Activated naive CD4-positive, alpha-beta T cell treated with anti-CD3 and anti-CD28 coated beads, Interleukin-2, amount 50 U/mL, for 16 hours (primary cell): ENCODE results near the gene IL17F.
"Not testable (repeated sequence)": the region's sequence is repeated elsewhere in the genome, so short reads cannot be mapped to it uniquely, and the experiment has no call there.

Source experiments
- DNase-seq: peaks from one replicate; pipeline ENCODE4 v3.0.0-alpha.2; 2020

The IL17F gene

DNA sequence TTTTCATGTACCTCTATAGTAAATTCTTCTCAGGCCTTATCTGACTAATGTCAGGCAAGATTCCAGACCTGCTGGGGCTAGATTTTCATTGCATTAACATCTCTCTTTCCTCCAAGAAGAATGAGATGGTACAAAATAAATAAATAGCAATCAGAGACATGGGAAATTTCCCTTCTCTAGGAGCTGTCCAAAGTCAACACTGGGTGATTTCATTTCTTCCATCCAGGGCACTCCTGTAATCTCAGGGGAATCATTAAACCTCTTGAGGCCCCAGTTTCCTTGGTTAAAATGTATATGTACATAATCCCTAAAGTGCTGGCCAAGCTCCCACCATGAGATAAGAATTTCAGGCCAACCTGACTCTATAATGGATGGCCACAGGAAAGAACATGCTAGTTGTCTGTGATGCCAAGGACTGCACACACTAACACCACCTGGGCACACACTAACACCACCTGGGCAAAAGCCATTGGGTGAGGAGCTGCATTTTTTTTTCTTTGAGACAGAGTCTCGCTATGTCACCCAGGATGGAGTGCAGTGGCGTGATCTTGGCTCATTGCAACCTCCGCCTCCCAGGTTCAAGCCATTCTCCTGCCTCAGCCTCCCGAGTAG, 912 bp downstream of the IL17F start:
- no peak for DNase-seq

DNA sequence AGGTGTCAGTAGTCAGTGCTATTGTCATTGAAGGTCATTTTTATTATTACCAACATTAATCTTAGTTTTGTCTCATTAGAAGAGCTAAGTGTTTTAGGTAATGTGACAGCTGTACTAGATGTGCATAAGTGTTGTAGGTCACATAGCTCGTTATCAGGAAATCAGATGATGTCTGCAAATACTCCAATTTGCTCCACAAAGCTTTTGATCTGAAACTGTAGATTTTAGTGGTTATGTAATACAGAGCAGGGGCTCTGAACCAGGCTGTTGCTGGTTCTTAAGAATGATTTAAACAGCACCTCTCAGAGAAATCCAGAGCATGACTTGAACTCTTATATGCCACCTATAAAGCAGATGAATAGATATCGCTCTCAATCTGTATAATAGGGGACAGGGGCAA, 2.5 kb downstream of the IL17F start:
- DNase-seq = no peak

DNA sequence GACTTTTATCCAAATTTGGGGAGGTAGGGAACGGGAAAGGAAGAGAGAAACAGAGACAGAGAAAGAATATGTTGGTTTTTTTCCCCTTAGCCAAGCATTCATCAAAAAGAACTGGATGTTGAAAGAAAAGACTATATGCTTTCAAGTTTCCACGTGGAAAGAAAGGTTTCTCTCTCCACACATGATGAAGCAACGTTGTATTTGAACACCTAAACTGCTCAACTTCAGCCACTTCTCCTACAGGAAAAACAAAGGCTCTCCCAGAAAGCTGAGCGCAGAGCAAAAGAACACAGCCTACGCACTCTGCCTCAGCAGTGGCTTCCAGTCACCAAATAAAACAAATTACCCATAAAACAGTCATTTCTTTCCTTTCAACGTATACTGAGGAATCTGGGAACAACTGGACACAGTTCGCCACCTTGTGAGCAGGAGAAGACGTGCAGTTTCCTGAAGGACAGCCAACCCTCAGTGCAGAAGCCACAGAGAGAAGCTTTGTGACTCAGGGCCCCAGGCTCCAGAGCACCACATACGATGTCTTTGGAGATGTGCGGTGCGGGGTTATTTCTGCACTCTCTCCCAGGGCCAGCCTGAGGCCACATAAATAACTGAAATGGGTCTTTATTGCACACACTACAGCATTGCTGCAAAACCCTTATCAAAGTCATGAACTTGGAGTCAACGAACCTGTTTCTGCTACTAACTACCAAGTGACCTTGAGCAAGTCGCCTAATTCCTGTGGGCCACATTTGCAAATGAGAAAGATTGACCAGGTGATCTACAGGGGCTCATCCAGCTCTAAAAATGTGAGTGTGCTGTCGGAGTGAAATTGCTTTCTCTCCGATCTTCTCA, 10.1 kb downstream of the IL17F start:
- no peak for DNase-seq

DNA sequence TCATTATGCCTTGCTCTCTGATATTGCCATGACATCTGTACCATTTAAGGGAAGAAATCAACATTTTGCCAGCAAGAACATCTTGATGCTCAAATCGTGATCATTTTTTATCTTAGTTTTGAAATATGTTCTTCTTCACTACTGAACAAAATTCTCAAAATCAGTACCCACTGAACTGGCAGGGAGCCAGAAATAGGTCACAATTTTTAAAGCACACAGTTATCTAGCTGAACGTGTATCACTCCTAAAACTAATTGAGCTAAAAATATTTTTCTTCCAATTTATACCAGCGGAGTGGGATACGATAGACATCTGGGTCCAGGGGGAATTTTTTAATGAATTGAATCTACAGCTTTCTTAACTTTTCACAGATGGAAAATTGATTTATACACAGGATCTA, 11.3 kb downstream of the IL17F start:
- no peak for DNase-seq

DNA sequence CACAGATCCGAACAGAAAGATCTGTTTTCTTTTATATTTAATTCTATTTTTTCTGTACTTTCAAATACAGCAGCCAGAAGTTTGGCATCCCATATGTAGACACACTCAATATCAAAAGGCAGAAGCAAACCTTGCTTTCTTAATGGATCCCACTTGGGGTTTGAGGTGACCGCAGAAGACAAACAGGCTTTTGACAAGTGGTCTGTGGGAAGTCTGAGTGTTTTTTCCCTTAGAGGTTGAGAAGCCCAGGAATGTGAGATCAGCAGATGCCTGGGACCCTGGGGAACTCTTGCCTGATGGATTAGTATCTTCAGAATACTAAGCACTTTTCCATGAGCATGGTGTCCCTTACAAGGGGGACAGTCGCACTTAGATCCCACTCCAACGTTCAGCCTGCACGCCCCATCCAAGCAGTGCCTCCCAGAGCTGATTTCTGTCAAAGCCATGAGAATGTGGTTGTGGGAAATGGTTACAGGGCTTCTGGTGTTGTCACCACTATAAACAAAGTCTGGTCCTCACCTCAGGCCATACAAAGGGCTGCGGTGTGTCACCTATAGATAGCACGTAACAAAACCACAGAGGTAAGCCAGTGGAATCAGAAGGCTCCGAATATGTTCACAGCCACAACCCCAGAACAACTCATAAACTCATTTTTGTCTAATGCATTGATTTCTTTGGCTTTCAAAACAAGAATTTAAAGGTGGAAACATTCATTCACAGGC, 12.7 kb downstream of the IL17F start:
- DNase-seq = no peak

DNA sequence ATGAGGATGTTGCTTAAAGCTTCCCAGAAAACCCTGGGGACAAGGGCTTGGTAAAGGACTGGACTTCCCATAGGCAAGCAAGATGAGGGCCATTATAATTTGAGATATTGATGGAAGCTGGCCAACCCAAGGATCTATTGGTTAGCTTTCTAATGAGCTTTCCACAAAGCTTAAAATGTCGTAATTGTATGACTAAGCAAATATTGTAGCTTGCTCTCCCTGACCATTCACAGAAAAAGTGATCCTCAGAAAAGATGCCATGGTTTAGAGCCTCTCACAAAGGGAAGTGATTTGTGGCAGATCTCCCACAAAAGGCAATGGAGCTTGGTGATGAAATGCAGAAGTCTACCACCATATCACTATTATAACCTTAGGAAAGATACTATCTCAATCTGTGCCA, 13.6 kb downstream of the IL17F start:
- no peak for DNase-seq

DNA sequence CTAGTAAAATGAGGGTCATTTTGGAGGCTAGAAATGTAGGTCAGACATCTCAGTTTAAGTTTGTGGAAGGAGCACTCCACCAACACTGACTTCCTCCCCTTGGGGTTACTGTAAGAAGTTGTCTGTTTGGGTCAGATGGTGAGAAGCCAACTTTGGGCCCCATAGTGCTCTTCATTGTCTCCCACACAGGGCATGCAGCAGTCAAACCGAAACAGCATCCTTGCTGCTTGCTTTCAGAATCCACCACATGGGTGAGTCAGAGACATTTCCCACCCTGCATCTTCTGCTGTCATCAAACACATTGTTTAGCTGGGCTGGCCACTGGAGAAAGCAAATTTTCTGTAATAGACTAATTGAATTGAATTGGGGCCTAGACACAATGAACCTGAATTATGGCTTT, 16.8 kb downstream of the IL17F start:
- peak; percentile 60 for DNase-seq

DNA sequence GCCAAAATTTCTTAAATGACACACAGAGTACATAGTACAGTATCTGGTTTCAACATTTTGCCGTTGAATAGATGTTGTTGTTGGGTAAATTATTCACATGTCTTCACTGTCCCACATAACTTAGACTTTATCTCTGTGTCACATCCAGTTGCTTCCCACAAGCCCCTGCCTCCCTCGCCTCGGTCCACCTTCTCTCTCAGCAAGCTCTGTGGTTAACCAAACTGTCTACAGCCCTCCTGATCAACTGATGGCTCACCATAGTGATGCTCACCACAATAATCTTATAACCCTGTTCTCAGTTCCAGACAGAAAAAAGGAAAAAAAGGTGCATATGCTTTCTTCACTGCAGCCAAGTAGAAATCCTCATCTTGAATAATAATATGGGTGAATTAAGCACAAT, 23.0 kb downstream of the IL17F start:
- peak; percentile 14 for DNase-seq

DNA sequence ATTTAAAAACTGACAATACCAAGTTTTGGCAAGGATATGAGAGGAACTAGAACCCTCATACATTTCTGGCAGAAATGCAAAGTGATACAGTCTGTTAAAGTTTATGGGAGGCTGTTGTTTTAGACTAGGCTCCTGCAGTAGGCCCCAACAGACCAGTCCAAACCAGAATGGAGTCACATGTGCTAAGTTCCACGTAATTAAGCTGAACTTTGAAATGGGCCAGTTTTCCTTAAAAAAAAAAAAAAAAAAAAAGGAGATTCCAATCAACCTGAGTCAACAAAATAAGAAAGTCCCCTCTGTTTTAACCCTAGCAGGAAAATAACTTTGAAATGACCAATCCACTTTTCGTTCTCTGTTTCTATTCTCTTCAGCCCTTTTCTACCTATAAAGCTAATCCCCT, 26.5 kb downstream of the IL17F start:
- no peak for DNase-seq

DNA sequence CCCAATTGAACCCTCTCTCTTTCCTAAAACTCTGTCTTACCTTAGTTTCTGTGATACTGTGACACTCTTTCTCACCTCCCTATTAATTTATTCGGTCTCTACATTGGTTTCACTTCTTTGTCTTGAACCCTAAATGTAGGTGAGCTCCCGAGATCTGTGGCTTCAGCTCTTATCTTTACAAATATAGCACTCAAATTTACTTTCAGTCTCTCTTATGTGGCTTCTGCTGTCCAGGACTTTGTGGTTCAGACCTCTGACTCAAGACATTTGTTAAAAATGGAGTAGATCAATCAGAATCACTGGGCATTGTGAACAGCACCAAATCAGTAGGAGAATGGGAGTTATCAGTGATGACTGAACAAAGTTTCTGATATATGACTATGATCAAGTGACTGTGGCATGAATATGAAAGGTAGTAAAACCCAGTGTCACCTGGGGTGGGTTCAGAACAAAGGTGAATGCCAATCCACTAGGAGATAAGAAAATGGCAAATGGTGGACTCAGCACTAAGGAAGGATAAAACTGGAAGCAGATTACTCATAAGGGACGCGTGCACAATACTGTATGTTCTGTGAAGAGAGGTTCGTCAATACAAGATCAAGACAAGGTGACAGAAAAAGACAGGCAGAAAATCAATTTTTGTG, 27.2 kb downstream of the IL17F start:
- no peak for DNase-seq

DNA sequence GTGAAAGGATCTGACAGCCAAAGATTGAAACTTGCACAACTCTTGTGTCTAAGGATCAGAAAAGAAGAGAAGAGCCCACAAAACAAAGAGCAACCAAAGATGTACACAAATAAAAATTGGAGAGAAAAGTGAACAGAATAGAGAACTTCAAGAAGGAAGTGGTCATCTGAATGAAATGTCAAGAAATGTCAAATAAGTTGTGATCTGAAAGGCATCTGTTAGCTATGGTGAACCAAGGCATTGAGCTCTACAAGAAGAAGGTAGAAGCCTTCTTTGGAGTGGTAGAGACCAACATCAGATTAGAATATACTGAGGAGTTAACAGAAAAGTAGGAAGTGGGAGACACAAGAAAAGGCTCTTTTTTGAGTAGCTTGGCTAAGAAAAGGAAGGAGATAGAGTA, 28.5 kb downstream of the IL17F start:
- DNase-seq = no peak

DNA sequence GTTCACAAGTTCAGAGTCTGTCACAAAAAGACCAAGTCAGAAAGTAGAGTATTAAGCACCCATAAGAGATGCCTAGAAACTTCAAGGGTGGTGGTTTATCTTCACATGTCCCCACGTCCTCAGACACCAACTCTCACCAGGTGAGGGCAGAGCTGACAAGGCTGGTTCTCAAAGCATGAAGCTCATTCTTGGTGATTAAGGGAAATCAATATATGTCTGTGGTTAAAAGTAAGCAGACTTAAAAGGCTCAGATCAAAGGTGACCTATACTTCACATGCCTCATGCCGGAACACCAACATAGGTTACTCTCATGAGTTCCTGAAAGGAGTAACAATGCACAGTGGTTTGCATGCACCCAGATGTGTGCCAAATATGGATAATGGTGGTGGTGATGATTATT, 31.2 kb downstream of the IL17F start:
- peak; percentile 29 for DNase-seq

DNA sequence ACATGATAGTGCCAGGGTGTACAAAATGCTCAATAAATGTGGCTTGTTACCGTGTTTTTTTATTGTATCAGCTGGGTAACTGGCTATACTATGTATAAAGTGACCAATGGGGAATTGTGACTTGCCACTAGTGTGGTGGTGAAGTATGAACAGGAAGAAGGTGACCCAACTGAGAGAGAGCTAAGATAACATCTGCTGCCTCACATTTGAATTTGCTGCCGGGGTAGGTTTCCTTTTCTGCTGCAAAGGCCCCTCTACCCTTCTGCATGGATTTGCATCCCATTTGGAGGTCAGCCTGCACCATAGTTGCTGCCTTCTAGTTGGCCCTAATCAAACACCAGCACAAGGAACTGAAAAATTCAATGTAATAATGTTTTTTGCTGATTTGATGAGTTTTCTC, 34.1 kb downstream of the IL17F start:
- DNase-seq = no peak

DNA sequence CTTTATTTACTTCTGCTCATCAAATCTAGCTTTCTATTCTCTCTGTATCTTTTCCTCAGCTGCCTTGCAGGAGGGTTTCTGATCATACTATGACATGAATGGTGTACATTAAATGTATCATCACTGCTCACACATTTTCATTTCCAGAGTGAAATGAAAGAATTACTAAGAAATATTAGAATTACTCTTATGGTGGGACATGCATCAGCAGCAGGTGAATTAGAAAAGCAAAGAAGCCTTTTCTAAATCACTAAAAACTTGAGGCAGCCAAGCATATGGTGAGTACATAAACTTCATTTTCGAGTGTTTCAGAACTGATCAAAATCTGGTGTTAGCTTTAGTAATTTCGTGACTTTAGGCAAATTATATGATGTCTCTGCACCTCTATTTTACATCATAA, 34.5 kb downstream of the IL17F start:
- no peak for DNase-seq

DNA sequence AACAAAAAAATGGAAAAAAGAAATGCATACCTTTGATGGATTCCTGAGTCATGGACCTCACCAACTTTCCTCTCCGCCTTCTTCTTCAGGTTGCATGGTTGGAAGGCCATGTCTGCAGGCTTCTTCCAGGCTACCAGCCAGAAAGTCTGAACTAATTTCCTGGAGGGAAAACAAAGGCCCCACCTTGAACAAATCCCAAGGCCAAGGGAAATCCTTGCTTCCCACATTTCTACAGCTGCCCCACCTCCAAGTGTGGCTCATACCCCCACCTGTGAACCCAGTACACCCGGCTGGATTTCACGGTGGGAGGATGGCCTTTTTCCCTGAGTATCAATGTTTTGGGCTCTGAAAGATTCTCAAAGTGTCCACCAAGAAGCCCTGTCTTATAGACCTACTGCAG, 35.7 kb downstream of the IL17F start:
- DNase-seq = no peak

DNA sequence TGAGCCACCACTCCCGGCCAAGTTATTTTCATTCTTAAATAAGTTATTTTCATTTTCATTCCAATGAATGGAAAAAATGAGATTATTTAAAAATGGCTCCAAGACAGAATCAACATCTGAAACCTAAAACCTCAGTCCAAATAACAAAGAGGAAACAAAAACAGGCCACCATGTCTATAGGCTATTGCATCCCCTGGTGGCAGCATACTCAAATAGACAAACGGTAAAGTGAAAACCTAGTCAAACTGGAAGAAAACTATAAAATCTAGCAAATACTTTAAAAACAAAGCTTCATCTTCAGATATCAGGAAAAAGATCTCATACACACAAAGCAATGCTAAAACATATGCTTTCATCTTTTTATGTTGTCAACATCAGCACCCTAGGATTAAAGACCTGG, 37.2 kb downstream of the IL17F start:
- no peak for DNase-seq

DNA sequence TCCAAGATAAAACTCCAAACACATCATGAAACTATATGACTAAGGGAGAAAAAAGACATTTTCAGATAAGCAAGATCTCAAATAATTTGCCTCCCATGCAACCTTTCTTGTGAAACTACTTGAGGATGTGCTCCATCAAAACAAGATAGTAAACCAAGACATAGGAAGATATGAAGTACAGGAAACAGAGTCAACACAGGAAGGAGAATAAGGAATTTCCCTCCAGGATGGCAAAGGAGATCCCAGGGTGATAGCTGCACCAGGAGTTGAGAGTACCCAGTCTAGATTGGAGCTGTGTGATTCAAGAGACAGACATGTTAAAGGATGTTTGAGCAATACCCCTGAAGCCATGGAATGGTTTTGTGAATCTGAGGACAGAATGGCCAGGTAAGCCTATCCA, 42.8 kb downstream of the IL17F start:
- DNase-seq = no peak

DNA sequence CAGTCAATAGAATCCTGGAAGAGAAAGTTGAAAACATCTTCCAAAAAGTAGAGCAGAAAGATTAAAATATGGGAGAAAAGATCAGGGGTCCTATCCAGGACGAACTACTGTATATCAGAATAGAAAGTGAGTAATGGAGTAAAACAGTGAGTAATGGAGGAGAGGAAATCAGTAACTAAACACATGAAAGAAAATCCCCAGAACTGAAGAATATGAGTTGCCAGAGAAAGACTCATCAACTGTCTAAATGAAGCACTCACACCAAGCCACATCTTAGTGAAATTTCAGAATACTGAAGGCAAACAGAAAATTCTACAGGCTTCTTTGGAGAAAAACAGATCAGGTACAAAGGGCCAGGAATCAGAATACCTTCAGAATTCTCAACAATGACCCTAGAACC, 43.3 kb downstream of the IL17F start:
- no peak for DNase-seq

DNA sequence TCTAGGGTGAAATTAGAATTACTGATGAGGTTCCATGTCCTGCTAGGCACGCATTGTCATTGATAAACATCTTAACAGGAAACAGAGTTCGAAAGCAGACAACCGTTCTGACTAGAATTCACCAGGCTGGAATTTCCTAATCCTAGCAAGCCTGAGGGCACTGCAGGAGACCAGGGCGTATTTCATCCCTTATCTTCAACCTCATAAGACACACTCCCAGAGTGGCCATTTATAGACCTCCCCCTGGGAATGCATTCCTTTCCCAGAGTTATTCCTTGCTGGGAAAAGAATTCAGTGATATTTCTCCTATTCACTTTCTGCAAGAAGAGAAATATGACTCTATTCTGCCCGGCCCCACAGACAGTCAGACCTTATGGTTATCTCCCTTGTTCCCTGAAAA, 44.2 kb downstream of the IL17F start:
- not testable (repeated sequence) for DNase-seq

DNA sequence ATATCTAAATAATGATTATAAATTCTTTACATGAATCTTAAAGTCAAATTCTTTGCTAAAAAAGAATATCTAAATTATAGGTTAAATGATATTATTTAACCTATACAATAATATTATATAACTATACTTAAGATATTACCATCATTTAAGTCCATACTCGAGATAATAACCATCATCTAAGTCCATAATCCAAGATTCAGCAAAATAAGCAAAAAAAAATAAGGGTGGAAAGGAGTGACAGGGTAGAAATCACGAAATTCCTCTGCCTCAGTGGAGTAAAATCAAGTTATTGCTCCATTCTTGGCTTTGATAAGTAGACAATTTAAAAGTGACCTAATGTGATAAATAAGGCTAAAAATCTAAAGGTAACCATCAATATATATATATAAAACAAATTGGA, 48.4 kb downstream of the IL17F start:
- no peak for DNase-seq

DNA sequence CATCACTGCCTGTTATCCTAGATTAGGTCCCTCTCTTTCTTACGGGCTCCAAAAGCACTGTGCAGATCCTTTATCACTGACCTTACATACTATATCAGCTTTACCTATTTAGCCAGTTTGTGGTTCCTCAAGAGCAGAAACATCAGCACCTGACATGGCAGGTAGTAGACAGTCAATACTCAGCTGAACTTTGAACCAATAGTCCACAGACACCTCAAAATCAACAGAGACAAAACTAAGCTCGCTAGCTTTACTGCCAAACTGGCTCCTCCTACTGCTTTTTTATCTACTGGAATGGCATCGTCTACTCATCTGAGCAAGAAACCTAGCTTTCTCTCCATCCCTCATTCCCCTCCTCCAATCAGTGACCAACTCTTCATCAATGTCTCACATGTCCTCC, 52.5 kb downstream of the IL17F start:
- no peak for DNase-seq

DNA sequence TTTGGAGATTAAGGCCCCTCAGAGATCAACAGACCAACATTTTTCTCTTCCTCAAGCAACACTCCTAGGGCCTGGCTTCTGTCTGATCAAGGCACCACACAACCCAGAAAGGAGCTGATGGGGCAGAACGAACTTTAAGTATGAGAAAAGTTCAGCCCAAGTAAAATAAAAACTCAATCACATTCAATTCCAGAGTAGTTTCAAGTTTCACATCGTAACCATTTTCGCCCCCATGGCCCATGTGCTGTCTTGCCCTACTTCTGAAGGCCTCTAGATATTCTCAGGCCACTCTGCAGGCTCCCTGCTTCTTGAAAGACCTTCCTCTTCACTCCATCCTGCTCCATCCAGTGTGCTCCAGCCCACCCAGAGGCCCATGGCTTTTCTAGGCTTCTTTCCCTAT, 53.9 kb downstream of the IL17F start:
- no peak for DNase-seq

DNA sequence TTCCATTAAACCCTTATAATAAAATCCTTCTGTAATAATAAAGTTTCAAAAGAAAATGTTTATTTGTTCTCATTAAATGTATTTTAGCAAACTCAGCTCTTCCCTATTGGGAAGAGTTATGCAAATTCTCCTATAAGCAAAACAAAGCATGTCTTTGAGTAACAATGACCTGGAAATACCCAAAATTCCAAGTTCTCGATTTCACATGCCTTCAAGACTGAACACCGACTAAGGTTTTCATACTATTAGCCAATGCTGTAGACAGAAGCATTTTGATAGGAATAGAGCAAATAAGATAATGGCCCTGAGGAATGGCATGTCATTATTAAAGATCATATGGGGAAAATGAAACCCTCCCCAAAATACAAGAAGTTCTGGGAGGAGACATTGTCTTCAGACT, 54.3 kb downstream of the IL17F start:
- DNase-seq = no peak

DNA sequence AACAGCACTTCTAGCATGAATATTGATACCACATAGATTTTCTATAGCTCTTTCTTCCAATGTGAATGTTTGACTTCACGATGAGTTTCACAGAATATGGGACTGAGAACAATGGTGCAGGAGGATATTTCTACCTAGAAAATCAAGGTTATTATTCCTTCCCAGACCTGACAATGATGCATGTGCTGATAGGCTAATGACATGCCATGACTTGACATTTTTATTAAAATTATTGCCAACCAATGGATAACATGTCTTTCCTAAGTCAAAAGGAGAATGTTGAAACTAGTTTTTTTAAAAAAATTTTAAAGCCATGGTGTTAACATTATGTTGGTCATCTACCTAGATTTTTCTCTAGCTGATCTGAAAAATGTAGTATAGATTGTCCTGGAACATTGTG, 57.2 kb downstream of the IL17F start:
- no peak for DNase-seq
